Stimulated activated CD4-positive, alpha-beta T cell treated with anti-CD3 and anti-CD28 coated beads, TNF-alpha, amount 100 ng/mL, for 1 hour (primary cell): ENCODE measurements around the gene LARP1B.
"Not testable (repeated sequence)": the region's sequence is repeated elsewhere in the genome, so short reads cannot be mapped to it uniquely, and the experiment has no call there.

Experiments
- DNase-seq, 3 donors: peaks; one replicate each; pipeline ENCODE4 v3.0.0-alpha.2; 2020; ENCODE audit warnings: low read depth in 3 of 3, low spot score in 1 of 3

The LARP1B gene

GRCh38 chr4:128134925-128135324, 73.8 kb downstream of the LARP1B start:
- DNase-seq: no peak

GRCh38 chr4:128135391-128135790, 74.3 kb downstream of the LARP1B start:
- DNase-seq: no peak

GRCh38 chr4:128141866-128142265, 80.8 kb downstream of the LARP1B start:
- DNase-seq: no peak

DNA sequence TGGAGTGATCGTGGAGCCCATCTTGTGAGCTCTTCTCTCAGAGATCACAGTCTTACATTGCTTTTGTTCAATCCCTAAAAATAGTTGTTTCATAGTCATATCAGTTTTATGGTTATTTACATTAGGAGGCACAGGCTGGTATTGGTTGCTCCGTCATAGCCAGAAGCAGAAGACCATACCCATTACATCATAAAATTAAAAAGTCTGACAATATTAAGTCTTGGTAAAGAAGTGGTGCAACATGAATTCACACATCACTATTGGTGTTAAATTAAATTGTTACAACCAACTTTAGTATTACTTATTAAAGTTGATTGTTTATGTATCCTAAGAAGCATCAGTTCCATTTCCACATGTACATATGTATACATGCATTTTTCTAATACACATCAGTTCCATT, 84.6 kb downstream of the LARP1B start:
- no peak for DNase-seq

- DNase-seq: no peak
Observed at GRCh38 chr4:128153800-128154199, 92.7 kb downstream of the LARP1B start.

DNA sequence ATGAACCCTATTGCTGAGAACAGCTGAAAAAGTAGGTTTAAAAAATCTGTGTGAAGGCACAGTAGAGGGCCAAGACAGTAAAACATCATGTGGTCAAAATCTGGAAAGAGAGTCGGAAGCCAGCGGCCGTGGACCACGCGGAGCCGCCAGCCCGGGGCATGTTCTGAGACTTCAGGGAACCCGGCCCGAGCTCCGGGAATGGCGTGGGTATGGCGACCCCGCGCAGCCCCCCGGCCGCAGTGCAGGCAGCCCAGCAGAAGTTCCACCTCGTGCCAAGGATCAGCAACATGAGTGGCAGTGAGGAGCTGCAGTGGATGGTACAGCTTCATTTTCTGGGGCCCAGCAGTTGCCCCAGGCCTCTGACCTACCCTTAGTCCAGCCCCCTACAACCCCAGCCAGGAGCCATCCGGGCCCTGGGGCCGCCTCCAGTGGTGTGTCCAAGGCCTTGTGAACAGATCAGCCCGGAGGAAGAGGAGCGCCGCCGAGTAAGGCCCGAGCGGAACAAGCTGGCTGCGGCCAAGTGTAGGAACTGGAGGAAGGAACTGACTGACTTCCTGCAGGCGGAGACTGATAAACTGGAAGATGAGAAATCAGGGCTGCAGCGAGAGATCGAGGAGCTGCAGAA, 94.2 kb downstream of the LARP1B start:
- DNase-seq: no peak

DNA sequence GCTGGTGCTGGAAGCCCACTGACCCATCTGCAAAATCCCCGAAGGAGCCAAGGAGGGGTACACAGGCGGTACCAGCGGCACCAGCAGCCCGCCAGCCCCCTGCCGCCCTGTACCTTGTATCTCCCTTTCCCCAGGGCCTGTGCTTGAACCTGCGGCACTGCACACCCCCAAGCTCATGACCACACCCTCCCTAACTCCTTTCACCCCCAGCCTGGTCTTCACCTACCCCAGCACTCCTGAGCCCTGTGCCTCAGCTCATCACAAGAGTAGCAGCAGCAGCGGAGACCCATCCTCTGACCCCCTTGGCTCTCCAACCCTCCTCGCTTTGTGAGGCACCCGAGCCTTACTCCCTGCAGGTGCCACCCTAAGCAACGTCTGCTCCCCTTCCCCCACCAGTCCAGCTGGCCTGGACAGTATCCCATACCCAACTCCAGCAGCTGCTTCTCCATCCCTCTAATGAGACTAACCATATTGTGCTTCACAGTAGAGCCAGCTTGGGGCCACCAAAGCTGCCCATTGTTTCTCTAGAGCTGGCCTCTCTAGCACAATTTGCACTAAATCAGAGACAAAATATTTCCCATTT, 94.9 kb downstream of the LARP1B start:
- DNase-seq: no peak

DNA sequence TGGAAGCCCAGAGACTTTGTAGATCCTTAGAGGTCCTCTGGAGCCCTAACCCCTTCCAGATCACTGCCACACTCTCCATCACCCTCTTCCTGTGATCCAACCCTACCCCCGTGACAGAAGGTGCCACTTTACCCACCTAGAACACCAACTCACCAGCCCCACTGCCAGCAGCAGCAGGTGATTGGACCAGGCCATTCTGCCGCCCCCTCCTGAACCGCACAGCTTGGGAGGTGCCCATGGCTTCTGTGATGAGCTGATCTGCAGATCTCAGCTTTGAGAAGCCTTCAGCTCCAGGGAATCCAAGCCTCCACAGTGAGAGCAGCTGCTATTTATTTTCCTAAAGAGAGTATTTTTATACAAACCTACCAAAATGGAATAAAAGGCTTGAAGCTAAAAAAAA, 95.4 kb downstream of the LARP1B start:
- DNase-seq: not testable (repeated sequence)

- no peak for DNase-seq
Observed at GRCh38 chr4:128158894-128159293, 97.8 kb downstream of the LARP1B start.

GRCh38 chr4:128159967-128160366, 98.9 kb downstream of the LARP1B start:
- no peak for DNase-seq

- DNase-seq: no peak
Observed at GRCh38 chr4:128161138-128161537, 100.0 kb downstream of the LARP1B start.

DNA sequence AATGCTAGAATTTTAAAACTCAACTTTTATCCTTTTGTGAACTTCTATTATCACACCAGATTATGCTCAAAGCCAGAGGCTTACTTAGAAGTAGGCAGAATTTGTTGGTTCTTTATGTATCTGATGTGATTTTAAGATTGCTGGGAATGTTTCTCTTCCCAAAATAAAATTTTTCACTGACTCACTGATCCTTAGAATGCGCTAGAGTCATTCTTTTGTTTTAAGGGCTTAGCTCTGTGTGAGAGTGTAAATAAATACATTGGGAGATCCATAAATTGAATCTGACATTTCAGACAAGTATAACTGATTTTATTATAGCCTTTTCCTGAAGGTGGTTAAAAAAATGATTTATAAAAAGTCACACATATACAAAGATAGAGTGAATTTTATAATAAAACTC, 101.3 kb downstream of the LARP1B start:
- no peak for DNase-seq

GRCh38 chr4:128163177-128164117, 102.3 kb downstream of the LARP1B start:
- no peak for DNase-seq

GRCh38 chr4:128166982-128167381, 105.9 kb downstream of the LARP1B start:
- DNase-seq: no peak

DNA sequence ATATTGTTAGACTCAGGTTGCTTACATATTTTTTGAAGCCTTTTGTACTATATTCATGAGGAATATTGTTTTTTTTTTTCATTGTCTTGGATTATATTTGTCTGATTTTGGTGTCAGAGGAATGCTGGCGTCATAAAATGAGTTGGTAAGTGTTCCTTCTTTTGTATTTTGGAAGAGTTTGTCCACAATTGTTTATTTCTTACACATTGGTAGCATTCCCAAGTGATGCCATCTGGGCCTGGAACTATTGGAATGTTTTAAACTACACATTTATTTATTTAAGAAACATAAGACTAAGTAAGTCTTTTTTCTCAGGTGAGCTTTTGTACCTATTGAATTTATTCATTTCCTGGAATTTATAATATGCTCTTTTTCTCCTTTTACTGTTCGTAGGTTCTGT, 107.6 kb downstream of the LARP1B start:
- DNase-seq: no peak

GRCh38 chr4:128169245-128169644, 108.1 kb downstream of the LARP1B start:
- no peak for DNase-seq

DNA sequence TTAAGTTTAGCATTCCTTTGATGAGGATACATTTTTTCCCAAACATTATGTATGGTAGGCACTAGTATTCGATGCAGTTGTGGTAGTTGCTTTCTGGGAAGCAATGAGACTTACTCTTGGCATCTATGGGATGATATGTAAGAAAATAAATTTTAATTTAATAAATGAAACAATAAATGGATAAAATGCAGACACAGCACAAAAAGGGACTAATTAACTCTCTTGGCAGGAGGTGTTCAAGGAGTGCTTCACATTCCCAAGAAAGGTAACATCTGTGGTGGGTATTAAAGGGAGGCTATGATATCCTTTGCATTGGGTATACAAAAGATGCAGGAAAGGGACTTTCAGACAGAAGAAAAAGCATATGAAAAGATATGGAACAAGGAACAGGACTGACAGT, 115.5 kb downstream of the LARP1B start:
- no peak for DNase-seq

DNA sequence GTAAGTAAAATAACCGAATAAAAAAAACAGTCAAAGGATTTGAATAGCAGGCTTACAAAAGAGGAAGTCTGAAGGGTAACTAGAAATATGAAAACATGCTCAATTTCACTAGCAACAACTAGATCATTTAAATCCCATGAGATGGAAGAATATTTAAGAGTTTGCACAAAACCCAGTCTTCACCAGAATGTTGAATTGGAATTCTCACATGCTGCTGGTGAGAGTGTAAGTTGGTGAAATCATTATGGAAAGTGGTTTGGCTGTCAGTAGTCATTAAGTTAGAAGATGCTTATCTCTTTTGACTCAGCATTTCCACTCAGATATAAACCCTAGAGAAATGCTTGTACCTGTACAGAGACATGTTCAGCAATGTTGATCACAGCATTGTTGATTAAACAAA, 116.4 kb downstream of the LARP1B start:
- DNase-seq: no peak

GRCh38 chr4:128186623-128187022, 125.5 kb downstream of the LARP1B start:
- no peak for DNase-seq

- peak; percentile 30 to 41 (median 30) for DNase-seq
Observed at GRCh38 chr4:128191115-128191781, 130.1 kb downstream of the LARP1B start.
